B cell (primary cell): ENCODE measurements around the gene LMBR1L. TPM values are rescaled to one million over a fixed set of nuclear protein-coding genes. Genes with fewer than 3 reads are reported as not detected.

Source experiments
- ATAC-seq: fragments of 200-7000 bp; cut with Tn5 transposase; one replicate; pipeline ENCODE4 v1.10.0; 2021; ENCODE audit warnings: low read depth, mild to moderate bottlenecking, moderate number of reproducible peaks, moderate library complexity
- CTCF ChIA-PET: fragments of 350-600 bp; sonication (Branson Sonifier 250); formaldehyde crosslinking; loops from one replicate; lab custom pipeline; 2021; ENCODE audit warnings: antibody characterized with exemption, inconsistent platforms; lab: Charles Lee
- POLR2A ChIA-PET: fragments of 350-600 bp; sonication (Branson Sonifier 250); formaldehyde crosslinking; loops from one replicate; lab custom pipeline; 2021; ENCODE audit warnings: antibody characterized with exemption; lab: Charles Lee
- DNase-seq: peaks from one replicate; pipeline ENCODE4 v3.0.0; 2013
- H2AFZ ChIP-seq: 2 replicates; pipeline ENCODE4 v1.6.1; 2012; ENCODE audit warnings: mild to moderate bottlenecking, low read depth, low read length; ENCODE audit not compliant: insufficient read depth, poor library complexity, severe bottlenecking
- H3K27ac ChIP-seq, 2 donors: 1 replicate in 1 of 2; 2 replicates in 1 of 2; pipeline ENCODE4 v1.5.1; 2012 to 2013; ENCODE audit warnings: low read length in 2 of 2, mild to moderate bottlenecking in 2 of 2, moderate library complexity in 1 of 2
- H3K27me3 ChIP-seq, 4 experiments: fragments of 200-600 bp in 1 of 4; sonication (generic) in 1 of 4; replicated peaks in 1 of 4; 1 replicate in 2 of 4; 2 replicates in 2 of 4; pipeline versions ENCODE4 v1.6.1 to v1.7.0; 2013 to 2016; ENCODE audit warnings: low read length in 3 of 4, mild to moderate bottlenecking in 2 of 4, mixed read lengths in 1 of 4, moderate library complexity in 1 of 4; ENCODE audit not compliant: insufficient read depth in 4 of 4, control insufficient read depth in 3 of 4; ENCODE audit errors: control extremely low read depth in 1 of 4
- H3K36me3 ChIP-seq, 2 experiments: replicated peaks in 1 of 2; 1 replicate in 1 of 2; 2 replicates in 1 of 2; pipeline versions ENCODE4 v1.6.1 to v1.7.1; 2013; ENCODE audit warnings: low read length in 1 of 2; ENCODE audit not compliant: insufficient read depth in 2 of 2, control insufficient read depth in 1 of 2; ENCODE audit errors: control extremely low read depth in 1 of 2, extremely low read depth in 1 of 2
- H3K4me1 ChIP-seq, 2 donors: fragments of 200-600 bp in 1 of 2; sonication (generic) in 1 of 2; 1 replicate in 1 of 2; 2 replicates in 1 of 2; pipeline versions ENCODE4 v1.5.1 to v1.6.1; 2013 to 2017; ENCODE audit warnings: low read length in 2 of 2; ENCODE audit not compliant: control insufficient read depth in 2 of 2, insufficient read depth in 2 of 2
- H3K4me2 ChIP-seq: replicated peaks from 2 replicates; pipeline ENCODE3; 2012; ENCODE audit warnings: mild to moderate bottlenecking, low read depth, low read length; ENCODE audit not compliant: poor library complexity, severe bottlenecking
- H3K4me3 ChIP-seq, 5 experiments: fragments of 200-600 bp in 1 of 5; sonication (generic) in 1 of 5; 1 replicate in 3 of 5; 2 replicates in 2 of 5; pipeline versions ENCODE4 v1.5.1 to v1.7.0; 2011 to 2016; ENCODE audit warnings: low read length in 4 of 5, mild to moderate bottlenecking in 4 of 5, low read depth in 2 of 5, control low read depth in 1 of 5, moderate library complexity in 1 of 5; ENCODE audit not compliant: insufficient read depth in 1 of 5; ENCODE audit errors: control extremely low read depth in 1 of 5, extremely low read depth in 1 of 5
- H3K79me2 ChIP-seq: fragments of 200-600 bp; sonication (generic); one replicate; pipeline ENCODE4 v1.6.0; 2016; ENCODE audit warnings: low read length; ENCODE audit not compliant: control insufficient read depth, insufficient read depth
- H3K9ac ChIP-seq: fragments of 200-600 bp; sonication (generic); 2 replicates; pipeline ENCODE4 v1.6.1; 2017; ENCODE audit warnings: mild to moderate bottlenecking, low read length, moderate library complexity
- H3K9me3 ChIP-seq, 3 donors: one replicate each; pipeline versions ENCODE4 v1.6.1 to v1.7.1; 2013; ENCODE audit warnings: low read length in 2 of 3; ENCODE audit not compliant: control insufficient read depth in 2 of 3, insufficient read depth in 1 of 3; ENCODE audit errors: control extremely low read depth in 1 of 3
- H4K20me1 ChIP-seq: 2 replicates; pipeline ENCODE4 v1.6.0; 2012; ENCODE audit warnings: mild to moderate bottlenecking, low read length; ENCODE audit not compliant: insufficient read depth, control insufficient read depth, poor library complexity, severe bottlenecking
- H3K27ac Mint-ChIP-seq: one replicate; pipeline ENCODE4 v1.8.0; 2021; ENCODE audit warnings: mixed read lengths
- H3K27me3 Mint-ChIP-seq: one replicate; pipeline ENCODE4 v1.8.0; 2021; ENCODE audit warnings: mixed read lengths
- H3K4me1 Mint-ChIP-seq: one replicate; pipeline ENCODE4 v1.8.0; 2021; ENCODE audit warnings: mixed read lengths
- H3K4me3 Mint-ChIP-seq: one replicate; pipeline ENCODE4 v1.8.0; 2021; ENCODE audit warnings: mixed read lengths
- H3K9me3 Mint-ChIP-seq: one replicate; pipeline ENCODE4 v1.8.0; 2022; ENCODE audit warnings: mixed read lengths; ENCODE audit not compliant: insufficient read depth
- CTCF ChIP-seq: fragments of 200-600 bp; IDR thresholded peaks from one replicate; pipeline ENCODE4 v1.8.0; 2022; ENCODE audit warnings: antibody characterized with exemption, mild to moderate bottlenecking
- EZH2 ChIP-seq: IDR thresholded peaks from 2 replicates; pipeline ENCODE4 v1.6.1; 2012; ENCODE audit warnings: borderline replicate concordance, low read depth, mild to moderate bottlenecking, moderate library complexity, low read length; ENCODE audit not compliant: insufficient read depth, poor library complexity, severe bottlenecking
- WGBS: methylation state at CpG from one replicate; pipeline ENCODE4 v1.1.5; 2013; ENCODE audit warnings: missing lambda C conversion rate; ENCODE audit not compliant: insufficient coverage; 5-methylcytosine and 5-hydroxymethylcytosine counted together
- intact Hi-C: fragments of 100-400 bp; cut with micrococcal nuclease; formaldehyde crosslinking; loops from one replicate; pipeline ENCODE4 v1.10.0; 2022
- polyA plus RNA-seq: library from polyadenylated mRNA; depleted of rRNA; stranded (reverse); fragments of >200 nt; gene quantifications from 2 replicates; pipeline ENCODE4 v1.2.3, GENCODE V29; 2012
- total RNA-seq, 2 donors: library from RNA; stranded (reverse); fragments of 120-200 nt in 1 of 2; gene quantifications; 1 replicate in 1 of 2; 2 replicates in 1 of 2; pipeline versions ENCODE4 v1.2.3 to v1.2.4, GENCODE V29; 2013 to 2022

The LMBR1L gene
- total and polyA plus RNA-seq, 2 donors (not counting 1 experiment from before 2014, with no cell fraction given) = 133 to 187 TPM

DNA sequence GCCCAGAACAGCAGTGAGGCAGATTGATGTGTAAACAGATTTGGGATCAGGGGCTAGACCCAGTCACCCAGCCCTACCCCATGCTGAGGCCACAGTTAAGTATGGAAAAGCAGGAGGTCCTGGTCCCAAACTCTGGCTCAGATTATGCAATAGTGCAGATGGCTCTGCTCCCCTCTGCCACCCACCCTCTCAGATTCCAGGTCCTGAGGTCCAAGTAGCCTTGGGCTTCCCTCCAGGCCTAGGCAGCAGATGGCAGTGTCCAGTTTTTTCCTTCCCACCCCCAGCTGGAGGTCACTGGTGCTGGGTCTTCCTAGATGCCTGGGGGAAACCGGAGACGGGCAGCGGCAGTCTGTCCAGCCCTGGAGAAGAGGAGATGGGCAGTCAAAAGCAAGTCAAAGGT, 13.3 kb downstream of the LMBR1L start:
- Mint-ChIP-seq H3K4me3 (no peak overlapping the region), H3K27ac (no peak overlapping the region), H3K27me3 (peaks cover 21% of the 10 kb centered on the region), H3K4me1 (peaks cover 21% of the 10 kb centered on the region), H3K9me3 (no peaks in the 10 kb centered on the region)
- Histone ChIP-seq H3K4me2 (no peak overlapping the region), H3K27ac (no peak overlapping the region), H3K4me3 (no peak overlapping the region), H4K20me1 (peaks cover 10% of the 10 kb centered on the region), H2AFZ (no peak overlapping the region), H3K36me3 (peaks cover 0 to 30% of the 10 kb centered on the region in 2 experiments), H3K79me2 (no peaks in the 10 kb centered on the region), H3K9ac (no peak overlapping the region), H3K9me3 (peaks cover 0 to 15% (median 0%) of the 10 kb centered on the region in 3 donors), H3K27me3 (peaks cover 0 to 29% (median 20%) of the 10 kb centered on the region in 4 experiments), H3K4me1 (peaks cover 17 to 19% of the 10 kb centered on the region in 2 donors)
- TF ChIP-seq CTCF = no peak
- no peak for TF ChIP-seq EZH2
- CTCF ChIA-PET = interaction anchor here (0.8 to 17.6 kb wide), 10 partner anchors 11 to 244 kb away, joined by 3 to 199 read pairs (median 19); partner anchors contain the start of genes LMBR1L, RHEBL1 and TUBA1B
- ATAC-seq = no peak
- no peak for DNase-seq
- POLR2A ChIA-PET = no interaction called here
- intact Hi-C loops = loop anchor here (10.0 kb wide), 1 partner anchor 247 kb away; the partner anchor contains the start of gene DNAJC22
- WGBS = 96% methylated on average over 3 of the region's 3 CpGs

DNA sequence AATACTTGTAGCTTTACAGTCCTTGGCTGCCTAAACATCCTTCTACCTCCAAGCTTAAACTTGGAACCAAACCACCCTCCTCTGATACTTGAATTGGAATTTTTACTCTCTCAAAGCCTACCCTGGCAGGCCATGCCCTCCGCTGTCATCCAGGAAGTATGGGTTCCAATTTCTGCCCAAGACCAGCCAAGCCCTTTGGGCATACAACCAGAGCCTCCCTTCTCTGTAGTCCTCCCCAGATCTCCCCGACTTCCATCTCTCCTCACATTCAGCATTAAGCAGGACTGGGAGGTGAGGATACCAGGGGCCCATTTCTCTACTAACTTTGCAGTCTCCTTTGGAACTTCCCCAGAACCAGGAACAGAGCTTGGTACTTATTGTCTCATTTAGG, 15.7 kb downstream of the LMBR1L start:
- Histone ChIP-seq H3K4me2 (peak overlapping the region; percentile 66), H3K4me1 (peaks cover 41 to 43% of the 10 kb centered on the region in 2 donors), H4K20me1 (peaks cover 12% of the 10 kb centered on the region), H3K27ac (no peak overlapping the region), H3K79me2 (no peaks in the 10 kb centered on the region), H3K9me3 (peaks cover 0 to 27% (median 0%) of the 10 kb centered on the region in 3 donors), H3K4me3 (no peak overlapping the region), H3K27me3 (peaks cover 0 to 53% (median 37%) of the 10 kb centered on the region in 4 experiments), H2AFZ (no peak overlapping the region), H3K36me3 (peaks cover 0 to 6% of the 10 kb centered on the region in 2 experiments), H3K9ac (no peak overlapping the region)
- Mint-ChIP-seq H3K4me3 (peak overlapping the region; percentile 27), H3K27me3 (peaks cover 41% of the 10 kb centered on the region), H3K9me3 (no peaks in the 10 kb centered on the region), H3K27ac (no peak overlapping the region), H3K4me1 (peaks cover 42% of the 10 kb centered on the region)
- no peak for DNase-seq
- 90% methylated on average over 1 of the region's 2 CpGs for WGBS
- CTCF ChIA-PET = interaction anchor here (1.6 to 17.6 kb wide), 6 partner anchors 8 to 140 kb away, joined by 5 to 199 read pairs (median 61); partner anchors contain the start of gene LMBR1L
- POLR2A ChIA-PET = interaction anchor here (0.7 to 1.8 kb wide), 3 partner anchors 25 to 140 kb away, joined by 3 to 9 read pairs (median 3); partner anchors contain the start of genes RHEBL1 and TUBA1B
- TF ChIP-seq CTCF (no peak), EZH2 (no peak)
- intact Hi-C loops = loop anchor here (10.0 kb wide), 1 partner anchor 250 kb away; the partner anchor contains the start of gene DNAJC22
- ATAC-seq = no peak
